Ascending aorta (tissue), 2 donors: Measurements from ENCODE around the gene TFF2. TPM values are rescaled to one million over a fixed set of nuclear protein-coding genes. Genes with fewer than 3 reads are reported as not detected.

Source experiments
- DNase-seq, 2 donors: peaks; one replicate each; pipeline ENCODE4 v3.0.0-alpha.2; 2019; ENCODE audit warnings: low spot score in 2 of 2
- H3K27ac ChIP-seq, 2 donors: fragments of 200-600 bp; sonication (generic); one replicate each; pipeline ENCODE4 v1.5.1; 2016 to 2017; ENCODE audit warnings: mild to moderate bottlenecking in 1 of 2
- H3K27me3 ChIP-seq: fragments of 200-600 bp; sonication (generic); one replicate; pipeline ENCODE4 v1.5.1; 2017
- H3K36me3 ChIP-seq, 2 donors: fragments of 200-600 bp; sonication (generic); one replicate each; pipeline ENCODE4 v1.5.1; 2016
- H3K4me1 ChIP-seq, 2 donors: fragments of 200-600 bp; sonication (generic); one replicate each; pipeline ENCODE4 v1.5.1; 2016 to 2017; ENCODE audit warnings: mild to moderate bottlenecking in 1 of 2
- H3K4me3 ChIP-seq, 2 donors: fragments of 200-600 bp; sonication (generic); one replicate each; pipeline ENCODE4 v1.5.1; 2016 to 2017; ENCODE audit warnings: mild to moderate bottlenecking in 1 of 2
- H3K9me3 ChIP-seq, 2 donors: fragments of 200-600 bp; sonication (generic); one replicate each; pipeline ENCODE4 v1.5.1; 2016
- CTCF ChIP-seq, 3 experiments: fragments of 200-600 bp in 2 of 3; fragments of 450-650 bp in 1 of 3; sonication (generic) in 2 of 3; IDR thresholded peaks; one replicate each; pipeline ENCODE4 v1.5.1; 2016 to 2019; ENCODE audit warnings: antibody characterized with exemption in 3 of 3, mild to moderate bottlenecking in 1 of 3, moderate library complexity in 1 of 3
- intact Hi-C: fragments of 100-400 bp; cut with DNase I; formaldehyde crosslinking; loops from one replicate; pipeline ENCODE4 v1.15.1; 2023
- total RNA-seq: library from RNA; depleted of rRNA; stranded (reverse); fragments of >200 nt; gene quantifications from one replicate; pipeline ENCODE4 v1.1.0, GENCODE V29; 2016

TFF2 gene
- total RNA-seq, 1 donor from 2014 or later: not detected

DNA sequence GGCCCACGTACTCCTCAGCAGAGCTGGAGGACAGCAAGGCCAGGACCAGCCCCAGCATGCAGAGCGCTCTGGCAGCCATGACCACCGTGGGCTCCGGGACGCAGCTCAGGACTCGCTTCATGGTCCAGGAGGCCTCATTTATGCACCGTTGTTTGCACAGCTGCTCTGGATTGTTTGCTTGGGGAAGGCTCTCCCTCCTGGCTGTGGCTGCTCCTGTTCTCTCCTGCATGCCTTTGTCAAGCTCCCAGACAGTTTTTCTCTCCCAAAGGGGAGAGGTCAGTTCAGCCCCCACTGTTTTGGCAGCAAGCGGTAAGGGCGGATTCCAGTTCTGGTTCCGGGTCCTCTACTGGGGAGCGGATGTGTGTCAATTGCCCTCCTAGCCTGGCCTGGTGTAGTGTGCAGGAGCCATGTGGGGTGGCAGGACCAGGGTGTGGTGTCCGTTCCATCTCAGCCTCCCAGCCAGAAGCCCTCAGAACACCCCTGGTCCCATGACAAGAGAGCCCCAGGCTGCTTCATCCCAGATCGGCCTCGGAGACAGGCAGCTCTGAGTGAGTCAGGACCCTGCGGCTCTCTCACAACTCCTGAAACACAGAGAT is 35.4 kb downstream of the TFF2 start, which contains the start of gene TFF3:
TFF3 (minus strand) TSS at position 114 of the 596 bp plus-strand sequence; CDS start at position 79, 35 bp downstream.
- H3K4me3 ChIP-seq: no peak within 1 kb of the TSS
- no peak within 1 kb of the TSS for H3K27ac ChIP-seq
- no peaks in the 10 kb centered on the region for H3K4me1 ChIP-seq
- TF ChIP-seq CTCF (IDR thresholded peaks at IDR 0.05): no peak
- H3K9me3 ChIP-seq: no peaks in the 10 kb centered on the region
- H3K27me3 ChIP-seq: no peaks in the 10 kb centered on the region
- intact Hi-C loops: no loop called here
- no peaks in the 10 kb centered on the region for H3K36me3 ChIP-seq
- no peak for DNase-seq

DNA sequence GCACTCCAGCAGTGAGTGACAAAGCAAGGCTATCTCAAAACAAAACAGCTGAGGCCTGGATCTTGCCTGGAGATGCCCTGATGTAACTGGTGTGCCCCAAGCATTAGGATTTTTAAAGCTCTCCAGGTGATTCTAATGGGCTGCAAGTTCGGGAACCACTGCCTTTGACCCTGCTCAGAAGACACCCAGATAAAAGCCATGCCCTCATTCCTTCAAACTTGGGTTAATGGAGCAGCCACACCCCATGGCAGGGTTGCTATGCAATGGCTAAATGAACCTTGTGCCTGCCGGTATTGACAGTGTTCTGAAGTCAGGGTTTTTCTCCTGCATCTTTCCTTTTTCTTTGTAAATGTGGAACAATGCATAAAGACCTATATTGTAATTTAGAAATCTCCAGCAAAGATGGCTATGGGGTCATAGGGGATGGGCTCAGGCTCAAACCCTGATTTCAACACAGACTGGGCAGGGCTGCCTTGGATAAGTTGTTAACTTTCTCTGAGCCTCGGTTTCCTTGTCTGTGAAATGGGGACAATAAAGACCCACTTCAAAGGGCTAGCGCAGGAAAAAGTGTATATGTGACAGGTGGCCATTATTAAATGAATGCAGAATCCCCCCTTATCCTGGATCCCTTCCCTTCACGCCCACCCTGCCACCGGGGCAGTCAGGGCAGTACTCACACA is 36.0 kb downstream of the TFF2 start:
- no peak overlapping the region for H3K27ac ChIP-seq
- no peak for TF ChIP-seq CTCF (IDR thresholded peaks at IDR 0.05)
- intact Hi-C loops: no loop called here
- H3K4me1 ChIP-seq: no peaks in the 10 kb centered on the region
- no peak overlapping the region for H3K4me3 ChIP-seq
- no peak for DNase-seq
- no peaks in the 10 kb centered on the region for H3K27me3 ChIP-seq
- H3K36me3 ChIP-seq: no peaks in the 10 kb centered on the region
- no peaks in the 10 kb centered on the region for H3K9me3 ChIP-seq

- TF ChIP-seq CTCF (IDR thresholded peaks at IDR 0.05): no peak
- no peaks in the 10 kb centered on the region for H3K27me3 ChIP-seq
- no peak overlapping the region for H3K27ac ChIP-seq
- H3K4me1 ChIP-seq: no peaks in the 10 kb centered on the region
- intact Hi-C loops: no loop called here
- H3K36me3 ChIP-seq: no peaks in the 10 kb centered on the region
- H3K4me3 ChIP-seq: no peak overlapping the region
- H3K9me3 ChIP-seq: no peaks in the 10 kb centered on the region
- DNase-seq: peak in 1 of 2 donors; percentile 38
Observed at GRCh38 chr21:42313501-42313969, 37.3 kb downstream of the TFF2 start.

- H3K4me3 ChIP-seq: no peak overlapping the region
- TF ChIP-seq CTCF (IDR thresholded peaks at IDR 0.05): no peak
- peak in 1 of 2 donors; percentile 47 for DNase-seq
- H3K27me3 ChIP-seq: no peaks in the 10 kb centered on the region
- no peak overlapping the region for H3K27ac ChIP-seq
- intact Hi-C loops: no loop called here
- no peaks in the 10 kb centered on the region for H3K4me1 ChIP-seq
- H3K9me3 ChIP-seq: no peaks in the 10 kb centered on the region
- H3K36me3 ChIP-seq: no peaks in the 10 kb centered on the region
Observed at GRCh38 chr21:42312626-42313104, 38.1 kb downstream of the TFF2 start.

DNA sequence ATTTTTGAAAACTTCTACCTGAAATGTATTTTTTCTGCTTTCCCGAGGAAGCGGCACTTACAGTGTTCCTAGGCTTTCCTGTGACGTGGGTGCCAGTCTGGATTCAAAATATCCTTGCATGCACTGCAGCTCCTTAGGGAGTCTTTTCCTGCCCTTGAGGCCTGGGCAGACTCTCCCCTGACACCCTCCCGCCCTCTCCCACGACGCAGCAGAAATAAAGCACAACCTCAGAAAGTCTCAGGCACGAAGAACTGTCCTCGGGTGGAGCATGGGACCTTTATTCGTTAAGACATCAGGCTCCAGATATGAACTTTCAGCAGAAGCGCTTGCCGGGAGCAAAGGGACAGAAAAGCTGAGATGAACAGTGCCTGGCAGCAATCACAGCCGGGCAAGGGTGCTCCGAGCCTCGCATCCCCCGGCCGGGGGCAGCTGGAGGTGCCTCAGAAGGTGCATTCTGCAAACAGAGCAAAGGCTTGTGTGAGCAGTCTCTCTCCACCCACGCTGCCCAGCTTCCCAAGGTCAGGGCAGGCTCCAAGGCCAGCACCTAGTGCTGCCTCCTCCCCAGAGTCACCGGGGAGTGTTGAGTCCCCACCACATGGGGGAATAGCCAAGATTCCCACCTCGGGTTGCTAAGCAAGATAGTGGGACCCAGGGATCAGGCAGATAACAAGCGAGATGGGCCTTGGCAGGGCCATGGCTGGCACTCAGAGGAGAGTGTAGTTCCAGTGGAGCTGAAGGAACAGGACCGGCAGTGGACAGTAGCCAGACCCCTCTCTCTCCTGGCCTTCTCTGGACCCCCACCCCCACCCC is 38.8 kb downstream of the TFF2 start:
- Histone ChIP-seq H3K9me3 (no peaks in the 10 kb centered on the region), H3K4me3 (no peak overlapping the region), H3K4me1 (no peaks in the 10 kb centered on the region), H3K27me3 (no peaks in the 10 kb centered on the region), H3K36me3 (no peaks in the 10 kb centered on the region), H3K27ac (no peak overlapping the region)
- TF ChIP-seq CTCF (IDR thresholded peaks at IDR 0.05): no peak
- no peak for DNase-seq
- intact Hi-C loops: no loop called here
